Measurements from ENCODE around the gene SPRR1A.

DNA sequence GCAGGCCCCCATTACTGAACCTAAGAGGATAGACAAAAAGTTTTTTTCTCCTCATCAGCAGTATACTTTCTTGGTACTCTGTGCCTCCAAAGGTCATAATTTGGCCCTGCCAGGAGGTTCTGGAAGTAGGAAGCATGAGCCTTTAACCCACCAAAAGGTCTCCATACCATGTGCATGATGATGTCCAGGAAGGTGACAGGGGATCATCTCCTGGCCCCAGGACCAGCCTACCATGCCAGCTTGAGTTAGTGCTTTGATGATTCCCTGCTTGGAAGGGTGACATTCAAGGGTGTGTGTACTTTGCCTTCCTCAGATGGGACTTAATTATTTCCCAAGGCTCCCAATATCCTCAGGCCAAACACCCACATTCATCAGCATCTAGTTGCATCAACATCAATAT is 6.3 kb upstream of the SPRR1A start:
- TF ChIP-seq RAD21 (IDR thresholded peaks at IDR 0.05; ENCODE audit: low read depth) (no peak), EP300 (IDR thresholded peaks at IDR 0.05; ENCODE audit: borderline replicate concordance) (no peak), NFIC (IDR thresholded peaks at IDR 0.05) (no peak), TAF1 (IDR thresholded peaks at IDR 0.05; ENCODE audit: low read depth) (no peak)
- TF ChIP-seq, protein P1, sequence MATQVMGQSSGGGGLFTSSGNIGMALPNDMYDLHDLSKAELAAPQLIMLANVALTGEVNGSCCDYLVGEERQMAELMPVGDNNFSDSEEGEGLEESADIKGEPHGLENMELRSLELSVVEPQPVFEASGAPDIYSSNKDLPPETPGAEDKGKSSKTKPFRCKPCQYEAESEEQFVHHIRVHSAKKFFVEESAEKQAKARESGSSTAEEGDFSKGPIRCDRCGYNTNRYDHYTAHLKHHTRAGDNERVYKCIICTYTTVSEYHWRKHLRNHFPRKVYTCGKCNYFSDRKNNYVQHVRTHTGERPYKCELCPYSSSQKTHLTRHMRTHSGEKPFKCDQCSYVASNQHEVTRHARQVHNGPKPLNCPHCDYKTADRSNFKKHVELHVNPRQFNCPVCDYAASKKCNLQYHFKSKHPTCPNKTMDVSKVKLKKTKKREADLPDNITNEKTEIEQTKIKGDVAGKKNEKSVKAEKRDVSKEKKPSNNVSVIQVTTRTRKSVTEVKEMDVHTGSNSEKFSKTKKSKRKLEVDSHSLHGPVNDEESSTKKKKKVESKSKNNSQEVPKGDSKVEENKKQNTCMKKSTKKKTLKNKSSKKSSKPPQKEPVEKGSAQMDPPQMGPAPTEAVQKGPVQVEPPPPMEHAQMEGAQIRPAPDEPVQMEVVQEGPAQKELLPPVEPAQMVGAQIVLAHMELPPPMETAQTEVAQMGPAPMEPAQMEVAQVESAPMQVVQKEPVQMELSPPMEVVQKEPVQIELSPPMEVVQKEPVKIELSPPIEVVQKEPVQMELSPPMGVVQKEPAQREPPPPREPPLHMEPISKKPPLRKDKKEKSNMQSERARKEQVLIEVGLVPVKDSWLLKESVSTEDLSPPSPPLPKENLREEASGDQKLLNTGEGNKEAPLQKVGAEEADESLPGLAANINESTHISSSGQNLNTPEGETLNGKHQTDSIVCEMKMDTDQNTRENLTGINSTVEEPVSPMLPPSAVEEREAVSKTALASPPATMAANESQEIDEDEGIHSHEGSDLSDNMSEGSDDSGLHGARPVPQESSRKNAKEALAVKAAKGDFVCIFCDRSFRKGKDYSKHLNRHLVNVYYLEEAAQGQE (IDR thresholded peaks at IDR 0.05; ENCODE audit: low read depth): no peak
